Measurements from ENCODE around the gene TSPAN15.

- TF ChIP-seq, protein P1, sequence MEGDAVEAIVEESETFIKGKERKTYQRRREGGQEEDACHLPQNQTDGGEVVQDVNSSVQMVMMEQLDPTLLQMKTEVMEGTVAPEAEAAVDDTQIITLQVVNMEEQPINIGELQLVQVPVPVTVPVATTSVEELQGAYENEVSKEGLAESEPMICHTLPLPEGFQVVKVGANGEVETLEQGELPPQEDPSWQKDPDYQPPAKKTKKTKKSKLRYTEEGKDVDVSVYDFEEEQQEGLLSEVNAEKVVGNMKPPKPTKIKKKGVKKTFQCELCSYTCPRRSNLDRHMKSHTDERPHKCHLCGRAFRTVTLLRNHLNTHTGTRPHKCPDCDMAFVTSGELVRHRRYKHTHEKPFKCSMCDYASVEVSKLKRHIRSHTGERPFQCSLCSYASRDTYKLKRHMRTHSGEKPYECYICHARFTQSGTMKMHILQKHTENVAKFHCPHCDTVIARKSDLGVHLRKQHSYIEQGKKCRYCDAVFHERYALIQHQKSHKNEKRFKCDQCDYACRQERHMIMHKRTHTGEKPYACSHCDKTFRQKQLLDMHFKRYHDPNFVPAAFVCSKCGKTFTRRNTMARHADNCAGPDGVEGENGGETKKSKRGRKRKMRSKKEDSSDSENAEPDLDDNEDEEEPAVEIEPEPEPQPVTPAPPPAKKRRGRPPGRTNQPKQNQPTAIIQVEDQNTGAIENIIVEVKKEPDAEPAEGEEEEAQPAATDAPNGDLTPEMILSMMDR (conservative IDR thresholded peaks at IDR 0.05; ENCODE audit: low read depth, low read length), result no peak
- TF ChIP-seq EZH2 (IDR thresholded peaks at IDR 0.05; ENCODE audit: low read length, unreplicated experiment), result no peak
Observed at GRCh38 chr10:69437321-69438259, 13.7 kb upstream of the TSPAN15 start.

All from PC-3 (cell line).